Mucosa of stomach (tissue), 1 donor: Measurements from ENCODE around the gene ALOX12.
A peak's percentile ranks its signal among the peaks of the same experiment; 100 is the strongest.

Experiments used
- H3K27me3 ChIP-seq: one replicate; pipeline ENCODE4 v1.7.0; 2013; ENCODE audit warnings: mild to moderate bottlenecking, low read length; ENCODE audit not compliant: control insufficient read depth, insufficient read depth
- H3K36me3 ChIP-seq: one replicate; pipeline ENCODE4 v1.7.0; 2013; ENCODE audit warnings: low read length; ENCODE audit not compliant: control insufficient read depth, insufficient read depth
- H3K4me1 ChIP-seq: one replicate; pipeline ENCODE4 v1.7.0; 2013; ENCODE audit warnings: mild to moderate bottlenecking, low read length; ENCODE audit not compliant: control insufficient read depth, insufficient read depth
- H3K4me3 ChIP-seq: one replicate; pipeline ENCODE4 v1.7.0; 2013; ENCODE audit warnings: low read length
- H3K9ac ChIP-seq: one replicate; pipeline ENCODE4 v1.7.0; 2013; ENCODE audit warnings: mild to moderate bottlenecking, low read length, moderate library complexity
- H3K9me3 ChIP-seq: one replicate; pipeline ENCODE4 v1.7.0; 2013; ENCODE audit warnings: mild to moderate bottlenecking, low read length, moderate library complexity; ENCODE audit not compliant: control insufficient read depth
- donor health status: Pancreatic carcinoma.

ALOX12 gene

DNA sequence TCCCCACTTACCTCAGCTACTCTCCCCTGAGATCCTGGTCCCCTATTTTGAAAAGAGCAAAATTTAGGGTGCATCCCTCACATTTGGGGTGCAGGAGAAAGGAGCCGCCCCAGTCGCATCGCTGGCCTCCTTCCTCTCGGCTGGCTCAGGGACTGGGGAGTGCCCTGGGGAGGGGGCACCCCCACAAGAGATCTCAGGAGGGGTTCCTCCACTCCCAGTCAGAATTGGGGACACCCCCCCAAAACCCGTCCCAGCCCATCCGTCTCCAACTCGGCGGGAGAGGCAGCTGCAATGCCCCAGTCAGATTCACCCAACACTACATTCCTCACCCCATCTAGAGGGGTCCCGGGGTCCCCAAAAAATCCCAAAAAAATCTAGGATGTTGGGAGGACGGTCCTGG, 23.5 kb downstream of the ALOX12 start:
- H3K36me3 ChIP-seq = no peaks in the 10 kb centered on the region
- peak overlapping the region; percentile 71 for H3K9ac ChIP-seq
- peaks cover 19% of the 10 kb centered on the region for H3K27me3 ChIP-seq
- H3K9me3 ChIP-seq = no peaks in the 10 kb centered on the region
- H3K4me1 ChIP-seq = peaks cover 27% of the 10 kb centered on the region
- peak overlapping the region; percentile 52 for H3K4me3 ChIP-seq

DNA sequence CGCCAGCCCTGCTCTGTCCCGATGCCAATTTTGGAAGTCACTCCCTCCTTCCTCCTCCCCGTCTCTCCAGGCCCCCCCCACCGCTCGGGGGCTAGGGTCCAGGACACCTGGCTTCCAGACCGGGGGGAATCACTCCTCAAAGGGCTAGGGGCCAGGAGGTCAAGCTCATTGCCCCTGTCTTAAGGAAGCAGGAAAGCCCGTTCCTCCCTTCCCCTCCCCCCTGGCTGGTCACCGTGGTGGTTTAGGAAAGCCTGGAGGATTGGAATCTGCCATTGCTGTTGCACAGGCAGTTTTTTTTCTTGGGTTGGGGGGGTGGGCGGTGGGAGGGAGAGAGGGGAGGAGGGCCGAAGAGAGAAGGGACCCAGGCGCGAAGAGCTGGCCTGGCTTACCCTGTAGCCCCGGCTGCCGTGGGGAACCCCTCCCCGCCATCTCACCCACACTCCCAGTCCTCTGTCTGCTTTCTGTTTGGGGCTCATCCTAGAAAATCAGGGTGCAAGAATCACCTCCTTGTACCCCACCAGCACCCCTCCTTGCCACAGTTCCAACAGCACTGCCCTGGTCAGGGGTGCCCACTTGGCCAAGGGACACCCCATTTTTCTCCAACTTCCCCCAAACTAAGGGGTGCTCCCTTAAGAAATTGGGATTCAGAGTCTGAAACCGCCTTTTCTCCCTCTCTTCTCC, 24.1 kb downstream of the ALOX12 start:
- Histone ChIP-seq H3K4me3 (peak overlapping the region; percentile 52), H3K36me3 (no peaks in the 10 kb centered on the region), H3K27me3 (peaks cover 19% of the 10 kb centered on the region), H3K4me1 (peaks cover 27% of the 10 kb centered on the region), H3K9me3 (no peaks in the 10 kb centered on the region), H3K9ac (peak overlapping the region; percentile 71)

DNA sequence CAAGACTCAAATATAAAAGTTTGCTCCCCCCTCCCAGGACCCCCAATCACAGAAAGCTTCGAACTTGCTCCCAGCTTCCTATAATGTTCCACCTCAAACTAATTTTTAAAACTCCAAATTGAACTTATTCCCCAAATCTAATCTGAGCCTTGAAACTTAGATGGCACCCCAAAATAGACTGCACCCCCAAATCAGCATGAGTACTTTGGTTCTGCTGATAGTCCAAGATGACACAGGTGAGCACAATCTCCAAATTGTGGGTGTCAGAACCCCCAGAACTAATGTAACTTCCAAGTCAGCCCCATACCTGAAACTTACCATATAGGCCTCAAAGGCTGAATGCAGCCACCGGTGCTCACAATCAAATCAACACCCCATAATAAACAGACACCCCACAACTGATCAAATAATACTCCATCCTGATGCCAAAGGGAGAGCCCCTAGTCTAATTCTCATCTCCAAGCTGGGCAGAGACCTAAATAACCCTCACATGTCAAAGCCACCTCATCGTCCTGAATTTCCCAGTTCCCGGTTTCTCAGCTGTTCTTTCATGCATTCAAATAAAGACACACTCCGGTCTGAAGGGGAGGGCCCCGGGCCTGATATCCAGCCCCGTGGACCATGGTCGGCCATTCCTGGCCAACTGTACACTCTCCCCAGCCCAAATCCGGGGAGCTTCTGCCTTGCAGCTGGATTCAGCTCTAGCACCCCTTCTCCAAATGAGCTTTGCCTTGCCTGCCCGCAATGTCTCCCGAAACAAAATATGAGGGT, 25.2 kb downstream of the ALOX12 start:
- no peak overlapping the region for H3K4me3 ChIP-seq
- H3K27me3 ChIP-seq = peaks cover 19% of the 10 kb centered on the region
- no peaks in the 10 kb centered on the region for H3K36me3 ChIP-seq
- H3K9ac ChIP-seq = peak overlapping the region; percentile 56
- H3K9me3 ChIP-seq = no peaks in the 10 kb centered on the region
- H3K4me1 ChIP-seq = peaks cover 27% of the 10 kb centered on the region

DNA sequence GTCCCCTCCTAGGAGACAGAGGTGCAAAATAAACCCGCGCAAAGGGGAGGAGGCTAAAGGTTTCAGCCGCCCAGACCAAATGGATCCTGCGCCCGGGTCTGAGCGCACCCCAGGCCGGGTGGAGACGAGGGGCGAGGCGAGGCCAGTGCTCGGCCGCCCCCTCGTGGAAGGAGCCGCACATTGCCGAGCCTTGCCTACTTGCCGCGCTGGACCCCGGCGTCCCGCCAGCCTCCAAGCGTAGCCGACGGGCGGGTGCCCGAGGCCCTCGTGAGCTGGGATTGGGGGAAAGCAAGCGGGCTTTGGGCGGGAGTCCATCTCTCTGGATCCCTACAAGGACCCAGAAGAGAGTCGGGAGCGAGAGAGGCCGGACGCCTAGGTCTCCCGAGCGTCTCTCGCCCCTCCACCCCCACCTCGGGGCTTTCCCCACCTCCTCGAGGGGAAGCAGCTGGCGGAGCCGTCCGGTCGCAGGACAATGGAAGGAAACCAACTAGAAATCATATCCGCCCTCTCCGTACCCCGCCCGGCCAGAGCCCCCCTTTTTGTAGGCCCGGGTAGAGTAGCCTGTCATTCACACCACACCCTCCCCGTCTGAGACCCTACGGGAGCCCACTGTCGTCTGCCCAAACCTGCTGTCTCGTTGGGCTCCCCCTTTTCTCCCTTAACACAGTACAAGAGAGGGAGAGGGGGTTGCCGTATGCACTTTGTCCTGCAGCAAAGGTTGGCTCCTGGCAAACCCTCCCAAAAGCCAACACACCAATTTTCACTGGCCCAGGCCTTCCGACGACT, 26.3 kb downstream of the ALOX12 start:
- Histone ChIP-seq H3K36me3 (no peaks in the 10 kb centered on the region), H3K27me3 (peaks cover 19% of the 10 kb centered on the region), H3K4me1 (peaks cover 27% of the 10 kb centered on the region), H3K9me3 (no peaks in the 10 kb centered on the region), H3K9ac (peak overlapping the region; percentile 56), H3K4me3 (peak overlapping the region; percentile 14)

DNA sequence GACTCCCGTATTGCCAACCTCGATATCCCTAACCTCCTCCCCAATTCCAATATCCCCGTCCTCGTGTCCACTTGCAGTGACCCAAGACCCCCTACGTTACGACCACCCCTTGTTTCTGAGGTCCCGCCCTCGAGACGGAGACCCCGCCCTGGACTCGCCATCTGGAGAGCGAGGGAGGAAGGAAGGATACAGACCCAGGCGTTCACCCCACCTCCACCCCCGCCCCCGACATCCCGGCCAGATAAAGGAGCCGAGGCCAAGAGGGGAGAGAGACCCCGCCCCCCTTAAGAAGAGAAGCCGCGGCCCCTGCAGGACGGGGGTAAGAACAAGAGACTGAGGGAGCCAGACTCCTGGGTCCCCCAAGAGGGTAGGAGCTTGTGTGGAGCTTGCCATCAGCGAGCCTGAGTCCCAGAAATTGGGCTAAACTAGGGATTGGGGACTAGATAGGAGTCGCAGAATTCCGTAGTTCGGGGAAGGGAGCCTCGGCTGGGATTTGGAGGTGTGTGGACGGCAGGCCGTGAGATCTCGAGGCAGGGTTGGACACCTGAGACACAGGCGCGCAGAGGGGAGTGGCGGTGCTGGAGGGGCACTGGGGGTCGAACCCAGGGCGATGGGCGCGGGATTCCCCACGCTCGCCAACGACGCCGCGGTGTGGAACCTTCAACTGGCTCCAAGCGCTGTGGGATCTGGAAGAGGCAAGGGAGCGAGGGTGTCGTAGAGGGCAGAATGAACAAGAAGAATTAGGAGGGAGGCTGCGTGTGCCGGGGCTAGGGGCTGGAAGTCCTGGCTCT, 27.1 kb downstream of the ALOX12 start, which contains the start of gene BCL6B:
BCL6B (plus strand) TSS at position 270 of the 791 bp plus-strand sequence. CDS start 622 bp downstream, outside the sequence.
- Histone ChIP-seq H3K9me3 (no peaks in the 10 kb centered on the region), H3K27me3 (peaks cover 19% of the 10 kb centered on the region), H3K4me1 (peaks cover 27% of the 10 kb centered on the region), H3K4me3 (peak within 1 kb of the TSS; percentile 14), H3K36me3 (no peaks in the 10 kb centered on the region), H3K9ac (peak within 1 kb of the TSS; percentile 57)

DNA sequence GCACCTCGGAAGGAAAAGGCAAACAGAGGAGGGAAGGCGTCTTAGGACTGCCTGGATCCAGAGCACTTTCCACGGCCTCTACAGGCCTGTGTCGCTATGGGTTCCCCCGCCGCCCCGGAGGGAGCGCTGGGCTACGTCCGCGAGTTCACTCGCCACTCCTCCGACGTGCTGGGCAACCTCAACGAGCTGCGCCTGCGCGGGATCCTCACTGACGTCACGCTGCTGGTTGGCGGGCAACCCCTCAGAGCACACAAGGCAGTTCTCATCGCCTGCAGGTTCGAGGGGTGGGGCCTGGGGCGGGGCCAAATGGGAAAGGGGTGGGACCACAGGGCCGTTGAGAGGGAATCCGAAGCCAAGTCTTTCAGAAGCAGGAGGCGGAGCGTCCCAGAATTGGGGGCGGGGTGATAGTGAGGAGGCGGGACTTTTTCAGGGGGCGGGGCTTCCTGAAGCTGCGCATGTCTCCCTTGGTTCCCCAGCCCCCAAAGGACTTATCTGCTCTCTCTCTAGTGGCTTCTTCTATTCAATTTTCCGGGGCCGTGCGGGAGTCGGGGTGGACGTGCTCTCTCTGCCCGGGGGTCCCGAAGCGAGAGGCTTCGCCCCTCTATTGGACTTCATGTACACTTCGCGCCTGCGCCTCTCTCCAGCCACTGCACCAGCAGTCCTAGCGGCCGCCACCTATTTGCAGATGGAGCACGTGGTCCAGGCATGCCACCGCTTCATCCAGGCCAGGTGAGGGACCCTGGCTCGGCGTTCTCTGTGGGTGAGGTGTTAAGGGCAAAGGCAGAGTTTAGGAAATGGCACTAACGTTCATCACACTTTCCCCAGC, 27.9 kb downstream of the ALOX12 start:
- Histone ChIP-seq H3K4me1 (peaks cover 27% of the 10 kb centered on the region), H3K9ac (peak overlapping the region; percentile 57), H3K27me3 (peaks cover 19% of the 10 kb centered on the region)

DNA sequence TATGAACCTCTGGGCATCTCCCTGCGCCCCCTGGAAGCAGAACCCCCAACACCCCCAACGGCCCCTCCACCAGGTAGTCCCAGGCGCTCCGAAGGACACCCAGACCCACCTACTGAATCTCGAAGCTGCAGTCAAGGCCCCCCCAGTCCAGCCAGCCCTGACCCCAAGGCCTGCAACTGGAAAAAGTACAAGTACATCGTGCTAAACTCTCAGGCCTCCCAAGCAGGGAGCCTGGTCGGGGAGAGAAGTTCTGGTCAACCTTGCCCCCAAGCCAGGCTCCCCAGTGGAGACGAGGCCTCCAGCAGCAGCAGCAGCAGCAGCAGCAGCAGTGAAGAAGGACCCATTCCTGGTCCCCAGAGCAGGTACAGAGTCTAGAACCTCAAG, 28.5 kb downstream of the ALOX12 start:
- H3K36me3 ChIP-seq = no peaks in the 10 kb centered on the region
- no peak overlapping the region for H3K9ac ChIP-seq
- peaks cover 19% of the 10 kb centered on the region for H3K27me3 ChIP-seq
- no peak overlapping the region for H3K4me3 ChIP-seq
- H3K9me3 ChIP-seq = no peaks in the 10 kb centered on the region
- peaks cover 27% of the 10 kb centered on the region for H3K4me1 ChIP-seq

More for the DNA sequence above, 27.9 kb downstream of the ALOX12 start:
- Histone ChIP-seq H3K4me3 (no peak overlapping the region), H3K9me3 (no peaks in the 10 kb centered on the region), H3K36me3 (no peaks in the 10 kb centered on the region)

DNA sequence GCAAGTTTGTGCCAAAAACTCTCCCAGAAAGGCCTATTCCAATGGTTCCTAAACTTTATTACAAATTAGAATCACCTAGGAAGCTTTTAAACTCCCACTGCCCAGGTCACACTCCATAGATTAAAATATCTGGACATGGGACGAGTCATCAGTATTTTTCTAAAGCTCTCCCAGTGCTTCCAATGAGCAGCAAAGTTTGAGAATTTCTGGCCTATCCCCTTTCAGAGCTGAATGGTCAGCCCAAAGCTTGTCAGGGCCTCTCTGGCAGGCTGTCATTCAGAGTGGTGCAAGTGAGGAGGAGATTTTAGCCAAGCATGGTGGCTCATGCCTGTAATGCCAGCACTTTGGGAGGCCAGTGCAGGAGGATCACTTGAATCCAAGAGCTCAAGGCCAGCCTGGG, 29.4 kb downstream of the ALOX12 start:
- Histone ChIP-seq H3K9me3 (no peaks in the 10 kb centered on the region), H3K27me3 (peaks cover 19% of the 10 kb centered on the region), H3K36me3 (no peaks in the 10 kb centered on the region), H3K4me1 (peaks cover 27% of the 10 kb centered on the region), H3K4me3 (no peak overlapping the region), H3K9ac (no peak overlapping the region)

DNA sequence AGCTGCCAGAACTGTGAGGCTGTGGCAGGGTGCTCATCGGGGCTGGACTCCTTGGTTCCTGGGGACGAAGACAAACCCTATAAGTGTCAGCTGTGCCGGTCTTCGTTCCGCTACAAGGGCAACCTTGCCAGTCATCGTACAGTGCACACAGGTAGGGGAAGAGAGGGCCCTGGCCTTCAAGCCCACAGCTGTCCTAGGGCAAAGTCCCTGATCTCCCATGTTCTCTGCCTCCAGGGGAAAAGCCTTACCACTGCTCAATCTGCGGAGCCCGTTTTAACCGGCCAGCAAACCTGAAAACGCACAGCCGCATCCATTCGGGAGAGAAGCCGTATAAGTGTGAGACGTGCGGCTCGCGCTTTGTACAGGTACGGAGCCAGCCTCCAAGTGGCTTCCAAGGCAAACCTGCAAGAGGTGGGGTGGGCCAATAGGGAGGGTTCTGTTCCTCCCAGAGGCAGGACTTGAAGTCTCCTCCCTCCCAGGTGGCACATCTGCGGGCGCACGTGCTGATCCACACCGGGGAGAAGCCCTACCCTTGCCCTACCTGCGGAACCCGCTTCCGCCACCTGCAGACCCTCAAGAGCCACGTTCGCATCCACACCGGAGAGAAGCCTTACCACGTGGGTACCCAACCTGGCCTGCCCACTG, 30.7 kb downstream of the ALOX12 start:
- Histone ChIP-seq H3K9me3 (no peaks in the 10 kb centered on the region), H3K9ac (no peak overlapping the region), H3K4me3 (no peak overlapping the region), H3K27me3 (peaks cover 15% of the 10 kb centered on the region), H3K4me1 (peaks cover 21% of the 10 kb centered on the region), H3K36me3 (no peaks in the 10 kb centered on the region)

DNA sequence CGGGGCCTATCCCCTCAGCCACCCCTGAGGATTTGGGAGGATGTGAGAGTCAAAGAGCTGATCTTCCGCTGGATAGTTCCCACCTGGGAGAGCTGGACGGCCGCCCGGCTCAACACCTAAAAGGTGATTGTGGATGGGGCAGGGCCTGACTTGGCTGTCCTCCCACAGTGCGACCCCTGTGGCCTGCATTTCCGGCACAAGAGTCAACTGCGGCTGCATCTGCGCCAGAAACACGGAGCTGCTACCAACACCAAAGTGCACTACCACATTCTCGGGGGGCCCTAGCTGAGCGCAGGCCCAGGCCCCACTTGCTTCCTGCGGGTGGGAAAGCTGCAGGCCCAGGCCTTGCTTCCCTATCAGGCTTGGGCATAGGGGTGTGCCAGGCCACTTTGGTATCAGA, 31.5 kb downstream of the ALOX12 start:
- Histone ChIP-seq H3K4me3 (no peak overlapping the region), H3K27me3 (peaks cover 10% of the 10 kb centered on the region), H3K9ac (no peak overlapping the region), H3K36me3 (no peaks in the 10 kb centered on the region), H3K9me3 (no peaks in the 10 kb centered on the region), H3K4me1 (peaks cover 13% of the 10 kb centered on the region)
